ENCODE measurements around the gene IPPK. TPM values are rescaled to one million over a fixed set of nuclear protein-coding genes. Genes with fewer than 3 reads are reported as not detected.
A peak's percentile ranks its signal among the peaks of the same experiment; 100 is the strongest.

Gene IPPK
- total RNA-seq, 2 donors from 2014 or later: 10.3 to 14.0 TPM

DNA sequence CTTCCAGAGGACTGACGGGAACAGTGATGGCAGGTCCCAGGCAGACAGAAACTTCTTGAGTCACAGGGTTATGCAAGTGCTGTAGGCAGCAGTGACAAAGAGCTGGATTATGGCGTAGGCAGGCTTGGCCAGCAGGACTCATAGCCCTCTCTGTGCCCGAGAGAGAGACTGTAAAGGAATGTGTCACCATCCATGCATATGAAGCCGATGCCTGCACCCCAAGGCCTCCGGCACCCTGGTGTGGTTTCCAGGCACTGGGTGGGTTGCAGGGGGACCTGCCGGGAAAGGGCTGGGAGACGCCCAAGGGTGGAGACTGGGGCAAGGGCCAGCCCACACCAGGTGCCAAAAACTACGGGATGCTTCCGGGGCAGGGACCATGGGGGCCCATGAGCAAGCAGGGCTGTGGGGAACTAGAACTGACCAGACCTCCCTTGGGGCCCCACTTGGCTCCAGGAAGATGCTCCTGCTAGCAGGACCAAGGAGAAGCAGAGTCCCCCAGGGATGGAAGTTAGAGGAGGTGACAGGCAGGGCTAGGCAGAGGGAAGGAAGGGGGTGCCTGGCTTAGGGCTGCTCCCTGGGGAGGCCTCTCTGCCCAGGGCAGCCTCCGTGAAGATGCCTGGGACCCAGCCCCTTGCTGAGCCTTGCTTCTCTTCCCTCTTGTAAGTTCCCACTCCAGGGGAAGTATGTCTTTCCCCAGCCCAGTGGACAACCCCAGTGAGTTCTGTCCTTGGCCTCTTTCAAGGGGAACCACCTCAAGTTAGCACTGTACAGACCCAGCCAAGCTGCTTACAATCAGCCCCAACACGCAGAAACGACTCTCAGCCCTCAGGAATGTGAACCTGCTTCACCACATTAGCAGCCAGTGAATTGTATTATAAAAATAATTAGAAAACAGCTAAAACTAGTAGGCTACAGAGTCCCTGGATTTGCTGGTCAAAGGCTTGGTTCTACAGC, 10.5 kb upstream of the IPPK start:
- Histone ChIP-seq H3K4me1 (replicated peaks) (no peaks in the 10 kb centered on the region), H3K27ac (peak overlapping the region; percentile 29 to 51), H3K9me3 (no peaks in the 10 kb centered on the region), H3K27me3 (replicated peaks; ENCODE audit: insufficient read depth) (no peaks in the 10 kb centered on the region), H3K4me3 (no peak overlapping the region), H3K36me3 (no peaks in the 10 kb centered on the region)
- intact Hi-C loops (cut with DNase I): no loop called here
- peak; percentile 34 for DNase-seq (ENCODE audit: low spot score)
- WGBS: 54% methylated on average over 12 of the region's 12 CpGs
- no peak for TF ChIP-seq POLR2A (IDR thresholded peaks at IDR 0.05)
- peak; percentile 9 for TF ChIP-seq POLR2AphosphoS5 (IDR thresholded peaks at IDR 0.05)

DNA sequence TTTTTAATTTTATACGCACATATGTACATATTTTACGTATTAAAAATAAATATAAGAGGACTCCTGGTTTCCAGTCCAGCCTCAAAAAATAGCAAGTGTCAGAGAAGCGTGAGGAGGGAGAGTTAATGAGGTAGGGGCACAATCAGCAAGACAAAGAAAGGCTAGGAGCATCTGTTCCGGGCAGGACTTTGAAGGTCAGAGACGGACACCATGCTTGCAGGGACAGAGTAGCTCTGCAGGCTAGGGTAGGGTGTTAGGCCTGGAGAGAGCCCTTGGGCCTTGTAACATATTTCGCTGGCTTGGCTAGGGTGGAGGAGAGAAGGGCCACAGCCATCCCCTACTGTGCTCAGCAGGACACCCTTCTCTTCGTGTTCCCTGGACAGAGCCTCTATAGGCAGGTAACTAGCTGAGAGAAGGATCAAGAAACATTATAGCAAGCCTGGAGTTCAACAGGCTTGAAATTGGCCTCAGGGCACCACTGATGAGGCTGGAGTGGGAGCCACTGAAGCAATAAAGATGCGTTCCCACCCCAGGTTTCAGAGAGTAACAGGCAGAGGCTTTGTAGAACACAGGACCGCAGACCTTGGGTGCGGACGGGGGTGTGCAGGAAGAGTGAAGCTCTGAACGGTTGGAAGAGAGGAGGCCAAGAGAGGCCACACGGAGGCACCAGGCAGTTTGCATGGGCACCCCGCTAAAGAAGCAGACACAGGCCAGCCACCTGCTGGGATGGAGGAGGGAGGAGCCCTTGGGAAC, 9.7 kb upstream of the IPPK start:
- intact Hi-C loops (cut with DNase I): no loop called here
- DNase-seq (ENCODE audit: low spot score): no peak
- TF ChIP-seq POLR2AphosphoS5 (IDR thresholded peaks at IDR 0.05): no peak
- no peak for TF ChIP-seq POLR2A (IDR thresholded peaks at IDR 0.05)
- TF ChIP-seq, protein P1, sequence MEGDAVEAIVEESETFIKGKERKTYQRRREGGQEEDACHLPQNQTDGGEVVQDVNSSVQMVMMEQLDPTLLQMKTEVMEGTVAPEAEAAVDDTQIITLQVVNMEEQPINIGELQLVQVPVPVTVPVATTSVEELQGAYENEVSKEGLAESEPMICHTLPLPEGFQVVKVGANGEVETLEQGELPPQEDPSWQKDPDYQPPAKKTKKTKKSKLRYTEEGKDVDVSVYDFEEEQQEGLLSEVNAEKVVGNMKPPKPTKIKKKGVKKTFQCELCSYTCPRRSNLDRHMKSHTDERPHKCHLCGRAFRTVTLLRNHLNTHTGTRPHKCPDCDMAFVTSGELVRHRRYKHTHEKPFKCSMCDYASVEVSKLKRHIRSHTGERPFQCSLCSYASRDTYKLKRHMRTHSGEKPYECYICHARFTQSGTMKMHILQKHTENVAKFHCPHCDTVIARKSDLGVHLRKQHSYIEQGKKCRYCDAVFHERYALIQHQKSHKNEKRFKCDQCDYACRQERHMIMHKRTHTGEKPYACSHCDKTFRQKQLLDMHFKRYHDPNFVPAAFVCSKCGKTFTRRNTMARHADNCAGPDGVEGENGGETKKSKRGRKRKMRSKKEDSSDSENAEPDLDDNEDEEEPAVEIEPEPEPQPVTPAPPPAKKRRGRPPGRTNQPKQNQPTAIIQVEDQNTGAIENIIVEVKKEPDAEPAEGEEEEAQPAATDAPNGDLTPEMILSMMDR (IDR thresholded peaks at IDR 0.05): no peak
- H3K4me1 ChIP-seq (replicated peaks): no peaks in the 10 kb centered on the region
- H3K9me3 ChIP-seq: no peaks in the 10 kb centered on the region
- H3K27ac ChIP-seq: peak overlapping the region in 1 of 2 donors; percentile 29
- 78% methylated on average over 14 of the region's 14 CpGs for WGBS
- no peaks in the 10 kb centered on the region for H3K27me3 ChIP-seq (replicated peaks; ENCODE audit: insufficient read depth)
- no peaks in the 10 kb centered on the region for H3K36me3 ChIP-seq
- H3K4me3 ChIP-seq: no peak overlapping the region

DNA sequence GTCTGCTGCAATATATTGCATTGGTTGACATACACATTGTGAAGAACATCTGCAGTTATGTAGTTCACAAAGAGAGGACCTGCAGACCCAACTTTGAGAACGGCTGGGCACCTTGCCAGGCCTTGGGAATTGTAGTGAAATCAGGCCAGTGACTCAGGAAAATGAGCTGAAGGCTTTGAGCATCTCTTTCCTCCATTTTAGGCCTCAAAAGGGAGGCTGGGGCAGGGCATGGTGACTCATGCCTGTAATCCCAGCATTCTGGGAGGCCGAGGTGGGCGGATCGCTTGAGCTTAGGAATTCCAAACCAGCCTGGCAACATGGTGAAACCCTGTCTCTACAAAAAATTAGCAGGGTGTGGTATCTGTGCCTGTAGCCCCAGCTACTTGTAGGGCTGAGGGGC, 1.4 kb upstream of the IPPK start:
- H3K27me3 ChIP-seq (replicated peaks; ENCODE audit: insufficient read depth): no peaks in the 10 kb centered on the region
- 70% methylated on average over 4 of the region's 4 CpGs for WGBS
- H3K9me3 ChIP-seq: no peaks in the 10 kb centered on the region
- no peak for DNase-seq (ENCODE audit: low spot score)
- no peak overlapping the region for H3K27ac ChIP-seq
- TF ChIP-seq POLR2A (IDR thresholded peaks at IDR 0.05) (no peak), POLR2AphosphoS5 (IDR thresholded peaks at IDR 0.05) (no peak)
- TF ChIP-seq, protein P1 (IDR thresholded peaks at IDR 0.05): no peak
- H3K4me1 ChIP-seq (replicated peaks): peaks cover 5% of the 10 kb centered on the region
- H3K36me3 ChIP-seq: no peaks in the 10 kb centered on the region
- no peak overlapping the region for H3K4me3 ChIP-seq
- intact Hi-C loops (cut with DNase I): no loop called here

DNA sequence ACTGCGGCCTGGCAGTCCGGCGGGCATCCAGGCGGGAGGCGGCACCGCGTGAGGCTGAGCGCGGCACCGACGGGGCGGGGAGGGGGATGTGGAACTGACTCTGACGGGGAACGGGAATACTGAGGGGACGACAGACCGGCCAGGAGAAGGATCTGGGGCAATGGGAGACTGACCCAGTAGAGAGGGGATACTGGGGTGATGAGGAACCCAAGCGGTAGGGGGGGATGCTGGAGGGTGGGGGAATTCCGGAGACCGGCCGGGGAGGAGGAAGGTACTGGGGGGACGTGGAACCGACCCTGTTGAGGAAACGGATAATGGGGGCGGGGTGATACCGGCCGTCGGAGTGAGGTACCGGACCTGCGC, 423 bp downstream of the IPPK start:
- no peaks in the 10 kb centered on the region for H3K36me3 ChIP-seq
- H3K4me3 ChIP-seq: peak overlapping the region; percentile 79 to 92
- intact Hi-C loops (cut with DNase I): no loop called here
- H3K27me3 ChIP-seq (replicated peaks; ENCODE audit: insufficient read depth): no peaks in the 10 kb centered on the region
- DNase-seq (ENCODE audit: low spot score): no peak
- H3K4me1 ChIP-seq (replicated peaks): peaks cover 6% of the 10 kb centered on the region
- no peak for TF ChIP-seq POLR2A (IDR thresholded peaks at IDR 0.05)
- TF ChIP-seq, protein P1 (IDR thresholded peaks at IDR 0.05): no peak
- TF ChIP-seq POLR2AphosphoS5 (IDR thresholded peaks at IDR 0.05): no peak
- H3K9me3 ChIP-seq: no peaks in the 10 kb centered on the region
- H3K27ac ChIP-seq: peak overlapping the region; percentile 60 to 65
- WGBS: 0% methylated on average over 29 of the region's 29 CpGs

DNA sequence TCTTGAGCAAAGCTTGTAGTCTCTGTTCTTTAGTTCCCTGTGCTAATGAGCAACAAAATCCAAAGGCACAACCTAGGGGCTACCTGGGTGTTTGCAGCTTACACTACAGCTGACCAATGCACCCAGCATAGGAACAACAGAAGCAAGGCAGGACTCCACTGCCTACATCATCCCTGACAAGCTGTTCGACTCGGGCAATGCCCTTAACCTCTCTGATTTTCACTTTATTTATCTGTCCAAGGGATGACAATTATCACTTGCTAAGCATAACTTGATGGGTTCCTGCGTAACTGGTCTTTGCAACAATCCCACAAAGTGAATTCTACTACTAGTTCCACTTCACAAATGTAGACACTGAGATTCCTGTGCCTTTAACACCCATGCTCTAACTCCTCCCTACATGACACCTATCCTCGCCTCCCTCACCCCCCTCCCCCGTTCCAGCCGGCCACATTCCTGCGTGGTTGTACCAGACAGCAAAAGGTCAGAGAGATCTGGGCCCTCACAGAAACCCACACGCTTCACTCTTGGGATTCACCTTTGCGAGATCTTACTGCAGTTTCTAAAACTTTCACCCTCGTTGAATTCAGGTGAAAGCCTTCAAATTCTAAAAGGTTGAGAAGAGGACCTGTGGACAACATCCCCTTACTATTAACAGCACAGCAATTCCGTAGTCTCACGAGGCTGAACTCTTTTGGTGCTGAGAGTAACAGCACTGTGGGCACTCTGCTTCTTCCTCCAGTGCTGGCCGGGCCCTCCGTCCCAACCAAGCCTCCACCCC, 995 bp downstream of the IPPK start:
- WGBS: 22% methylated on average over 13 of the region's 14 CpGs
- H3K27me3 ChIP-seq (replicated peaks; ENCODE audit: insufficient read depth): no peaks in the 10 kb centered on the region
- no peak for DNase-seq (ENCODE audit: low spot score)
- TF ChIP-seq POLR2AphosphoS5 (IDR thresholded peaks at IDR 0.05) (no peak), POLR2A (IDR thresholded peaks at IDR 0.05) (no peak)
- TF ChIP-seq, protein P1 (IDR thresholded peaks at IDR 0.05): no peak
- no peaks in the 10 kb centered on the region for H3K9me3 ChIP-seq
- H3K4me3 ChIP-seq: peak overlapping the region; percentile 79 to 92
- H3K4me1 ChIP-seq (replicated peaks): peaks cover 6% of the 10 kb centered on the region
- intact Hi-C loops (cut with DNase I): no loop called here
- peak overlapping the region; percentile 60 to 65 for H3K27ac ChIP-seq
- H3K36me3 ChIP-seq: no peaks in the 10 kb centered on the region

Data from prostate gland (tissue), 2 donors.